Measurements from ENCODE around the gene CCDC97.
"Not testable (repeated sequence)": the region's sequence is repeated elsewhere in the genome, so short reads cannot be mapped to it uniquely, and the experiment has no call there.

CCDC97 gene

DNA sequence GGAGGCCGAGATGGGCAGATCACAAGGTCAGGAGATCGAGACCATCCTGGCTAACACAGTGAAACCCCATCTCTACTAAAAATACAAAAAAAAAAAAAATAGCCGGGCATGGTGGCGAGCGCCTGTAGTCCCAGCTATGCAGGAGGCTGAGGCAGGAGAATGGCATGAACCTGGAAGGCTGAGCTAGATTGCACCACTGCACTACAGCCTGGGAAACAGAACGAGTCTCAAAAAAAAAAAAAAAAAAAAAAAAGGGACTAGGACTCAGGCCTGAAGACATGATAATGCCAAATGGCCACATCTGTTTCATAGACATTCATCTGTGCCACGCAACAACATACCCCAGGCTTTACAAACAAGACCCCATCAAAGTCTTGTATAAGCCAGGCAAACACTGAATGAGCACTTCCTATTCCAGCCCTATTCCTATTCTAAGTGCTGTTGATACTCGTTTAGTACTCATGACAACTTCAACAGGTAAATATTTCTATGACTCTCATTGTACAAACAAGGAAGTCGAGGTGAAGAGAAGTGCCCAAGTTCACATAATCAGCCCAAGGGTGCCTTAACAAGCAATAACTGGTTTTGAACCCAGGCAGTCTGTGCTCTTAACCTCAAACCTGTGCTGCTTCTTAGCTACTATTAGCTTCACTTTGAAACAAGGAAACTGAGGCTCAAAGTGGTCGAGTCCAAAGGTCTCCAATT lies 52.3 kb downstream of the CCDC97 start:
- DNase-seq (ENCODE audit: low read depth in 3 of 3, low spot score in 1 of 3): no peak

DNA sequence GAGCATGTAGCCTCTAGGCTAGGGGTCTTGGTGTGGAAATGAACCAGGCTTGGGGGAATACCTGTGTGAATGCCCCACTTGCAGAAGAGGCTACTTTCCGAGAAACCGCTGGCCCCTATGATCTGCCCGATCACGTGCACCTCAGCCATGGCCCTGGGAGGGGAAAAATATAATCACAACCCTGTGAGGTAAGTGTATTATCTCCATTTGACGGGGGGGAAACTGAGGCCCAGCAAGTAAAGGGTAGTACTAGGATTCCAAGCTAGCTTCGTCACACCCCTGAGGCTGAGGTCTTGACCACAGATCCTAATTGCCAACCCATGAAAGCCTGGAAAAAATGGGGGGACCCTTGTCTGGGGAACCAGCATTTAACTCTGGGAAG lies 53.4 kb downstream of the CCDC97 start:
- DNase-seq (ENCODE audit: low read depth in 3 of 3, low spot score in 1 of 3): no peak

DNA sequence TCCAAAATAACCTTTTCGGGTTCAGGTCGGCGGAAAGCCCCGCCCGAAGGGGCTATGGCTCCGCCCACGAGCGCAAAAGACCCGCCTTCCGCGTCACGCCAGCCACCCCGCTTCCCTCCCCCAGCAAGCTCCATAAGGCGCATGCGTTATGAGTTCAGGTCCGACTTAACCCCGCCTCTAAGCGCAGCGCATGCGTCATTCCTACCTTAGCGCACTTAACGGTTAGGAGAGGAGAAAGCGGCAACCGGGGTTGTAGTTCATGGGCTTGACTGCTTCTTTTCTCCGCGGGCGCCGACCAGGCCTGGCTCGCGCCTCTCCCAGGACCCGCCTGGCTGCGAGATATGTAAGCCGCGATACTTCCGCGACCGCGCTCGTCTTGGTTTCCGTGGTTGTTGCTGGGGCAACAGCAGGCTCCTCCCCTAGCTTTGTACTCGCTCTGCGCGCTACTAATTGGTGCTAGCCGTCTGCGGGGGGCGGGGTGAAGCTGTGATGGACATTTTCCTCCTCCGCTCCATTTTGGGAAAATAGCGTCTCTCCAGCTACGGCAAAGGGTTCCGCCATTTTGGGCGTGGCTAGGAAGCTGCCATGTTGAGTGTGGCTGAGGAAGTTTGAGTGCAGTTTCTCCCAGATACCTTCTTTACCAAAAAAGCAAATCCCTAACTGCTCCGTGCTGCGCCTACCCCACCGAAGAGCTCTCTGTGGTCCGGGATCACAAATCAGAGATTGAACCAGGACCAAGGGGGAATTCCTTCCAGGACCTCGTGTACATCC lies 54.0 kb downstream of the CCDC97 start, which contains the start of gene B9D2:
Gene B9D2, minus strand, starts transcription at position 397 of the 771 bp plus-strand sequence. CDS start 630 bp downstream, outside the sequence.
- DNase-seq (ENCODE audit: low read depth in 3 of 3, low spot score in 1 of 3): peak; percentile 92 to 96 (median 96)

DNA sequence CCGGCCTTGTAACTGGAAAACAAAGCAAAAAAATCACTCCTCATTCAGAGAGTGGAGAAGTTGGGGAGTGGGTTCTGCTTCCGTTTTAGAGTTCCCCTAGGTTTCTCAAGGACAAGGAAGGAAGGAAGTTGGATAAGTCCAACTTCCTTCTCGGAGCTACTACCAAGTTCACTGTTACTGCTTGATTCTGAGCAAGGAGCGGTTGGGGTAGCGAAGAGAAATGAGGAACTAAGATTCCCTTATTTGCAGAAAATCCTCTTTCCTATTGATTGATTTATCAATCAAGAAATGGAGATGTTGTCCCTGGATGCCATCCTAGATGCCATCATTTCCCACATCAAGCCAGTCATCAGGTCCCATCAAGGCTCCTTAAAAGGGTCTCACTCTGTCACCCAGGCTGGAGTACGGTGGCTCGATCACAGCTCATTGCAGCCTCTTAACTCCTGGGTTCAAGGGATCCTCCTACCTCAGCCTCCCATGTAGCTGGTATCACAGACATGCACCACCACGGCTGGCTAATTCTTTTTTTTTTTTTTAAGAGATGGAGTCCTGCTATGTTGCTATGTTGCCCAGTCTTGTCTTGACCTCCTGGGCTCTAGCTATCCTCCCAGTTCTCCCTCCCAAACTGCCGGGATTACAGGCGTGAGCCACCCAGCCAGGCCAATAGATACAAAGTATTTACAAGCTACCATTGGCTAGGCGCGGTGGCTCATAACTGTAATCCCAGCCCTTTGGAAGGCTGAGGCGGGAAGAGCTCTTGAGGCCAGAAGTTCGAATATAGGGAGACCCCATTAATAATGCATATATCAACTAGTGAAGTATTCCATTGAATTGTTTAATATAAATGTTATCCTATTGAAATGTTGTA lies 54.8 kb downstream of the CCDC97 start:
- DNase-seq (ENCODE audit: low read depth in 3 of 3, low spot score in 1 of 3): no peak

DNA sequence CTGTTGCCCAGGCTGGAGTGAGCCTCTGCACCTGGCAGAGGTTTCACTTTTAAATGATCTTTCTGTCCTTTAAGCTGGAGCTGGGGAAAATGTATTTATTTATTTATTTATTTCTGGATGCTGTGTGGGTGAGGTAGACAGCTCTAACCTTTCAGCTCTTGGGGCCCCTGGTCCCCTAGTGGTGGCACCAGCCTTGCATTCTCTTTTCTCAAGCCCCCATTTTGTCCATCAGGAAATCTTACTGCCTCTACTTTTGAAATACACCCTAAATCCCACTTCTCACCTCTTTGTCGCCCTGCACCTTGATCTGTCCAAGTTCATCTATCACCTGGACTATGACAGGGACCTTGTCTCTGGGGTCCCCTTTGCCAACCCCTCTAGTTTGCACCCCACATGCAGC lies 56.1 kb downstream of the CCDC97 start:
- no peak for DNase-seq (ENCODE audit: low read depth in 3 of 3, low spot score in 1 of 3)

DNA sequence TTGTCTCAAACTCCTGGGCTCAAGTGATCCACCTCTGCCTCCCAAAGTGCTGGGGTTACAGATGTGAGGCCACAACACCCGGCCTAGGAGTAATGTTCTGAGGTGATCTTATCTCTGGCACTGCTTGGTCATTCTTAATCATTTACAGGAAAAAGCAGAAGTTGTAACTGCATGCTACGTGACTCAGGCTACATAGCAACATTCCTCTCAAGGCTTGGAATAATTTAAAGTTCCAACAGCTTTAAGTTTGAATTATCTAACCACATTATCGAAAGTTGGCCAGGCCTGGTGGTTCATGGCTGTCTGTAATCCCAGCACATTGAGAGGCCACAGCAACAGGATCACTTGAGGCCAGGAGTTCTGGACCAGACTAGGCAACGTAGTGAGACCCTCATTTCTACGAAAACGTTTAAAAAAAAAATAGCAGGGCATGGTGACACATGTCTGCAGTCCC lies 57.9 kb downstream of the CCDC97 start:
- DNase-seq (ENCODE audit: low read depth in 3 of 3, low spot score in 1 of 3): no peak

DNA sequence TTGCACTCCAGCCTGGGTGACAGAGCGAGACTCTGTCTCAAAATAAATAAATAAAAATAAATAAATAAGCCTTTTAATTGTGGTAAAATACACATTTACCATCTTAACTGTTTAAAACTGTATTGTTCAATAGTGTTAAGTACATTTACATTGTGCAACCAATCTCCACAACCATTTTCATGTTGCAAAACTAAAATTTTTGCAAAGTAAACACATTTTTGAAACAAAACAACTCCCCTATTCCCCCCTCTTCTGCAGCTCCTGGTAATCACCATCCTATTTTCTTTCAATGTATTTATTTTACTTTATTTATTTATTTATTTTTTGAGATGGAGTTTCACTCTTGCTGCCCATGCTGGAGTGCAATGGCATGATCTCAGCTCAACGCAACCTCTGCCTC lies 59.8 kb downstream of the CCDC97 start:
- DNase-seq (ENCODE audit: low read depth in 3 of 3, low spot score in 1 of 3): no peak

DNA sequence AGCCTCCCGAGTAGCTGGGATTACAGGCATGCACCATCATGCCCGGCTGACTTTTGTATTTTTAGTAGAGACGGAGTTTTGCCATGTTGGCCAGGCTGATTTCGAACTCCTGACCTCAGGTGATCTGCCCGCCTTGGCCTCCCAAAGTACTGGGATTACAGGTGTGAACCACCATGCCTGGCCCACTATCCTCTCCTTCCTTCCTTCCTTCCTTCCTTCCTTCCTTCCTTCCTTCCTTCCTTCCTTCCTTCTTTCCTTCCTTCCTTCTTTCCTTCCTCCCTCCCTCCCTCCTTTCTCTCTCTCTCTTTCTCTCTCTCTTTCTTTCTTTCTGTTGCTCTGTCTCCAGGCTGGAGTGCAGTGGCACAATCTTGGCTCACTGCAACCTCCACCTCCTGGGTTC lies 61.1 kb downstream of the CCDC97 start:
- DNase-seq (ENCODE audit: low read depth in 3 of 3, low spot score in 1 of 3): not testable (repeated sequence)

DNA sequence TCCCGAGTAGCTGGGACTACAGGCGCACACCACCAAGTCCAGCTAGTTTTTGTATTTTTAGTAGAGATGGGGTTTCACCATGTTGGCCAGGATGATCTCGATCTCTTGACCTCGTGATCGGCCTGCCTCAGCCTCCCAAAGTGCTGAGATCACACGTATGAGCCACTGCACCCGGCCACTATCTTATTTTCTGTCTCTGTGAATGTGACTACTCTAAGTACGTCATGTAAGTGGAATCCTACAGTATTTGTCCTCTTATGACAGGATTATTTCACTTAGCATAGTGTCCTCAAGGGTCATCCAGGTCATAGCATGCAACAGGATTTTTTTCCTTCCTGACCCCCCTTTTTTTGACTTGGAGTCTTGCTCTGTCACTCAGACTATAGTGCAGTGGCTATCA lies 61.6 kb downstream of the CCDC97 start:
- DNase-seq (ENCODE audit: low read depth in 3 of 3, low spot score in 1 of 3): no peak

DNA sequence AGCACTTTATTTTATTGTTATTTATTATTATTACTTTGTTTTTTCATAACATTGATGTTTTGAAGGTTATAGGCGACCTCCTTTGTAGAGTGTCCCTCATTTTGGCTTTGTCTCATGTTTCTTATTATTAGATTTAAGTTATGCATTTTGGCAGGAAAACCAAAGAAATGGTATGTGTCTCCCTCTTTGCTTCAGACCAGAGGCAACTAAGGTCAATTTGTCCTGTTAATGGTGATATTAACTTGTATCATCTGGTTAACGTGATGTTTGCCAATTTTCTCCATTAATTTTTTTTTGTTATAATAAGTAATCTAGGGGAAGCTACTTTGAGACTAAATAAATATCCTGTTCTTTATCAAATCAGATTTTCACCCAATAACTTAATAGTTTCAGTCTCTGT lies 62.5 kb downstream of the CCDC97 start:
- no peak for DNase-seq (ENCODE audit: low read depth in 3 of 3, low spot score in 1 of 3)

DNA sequence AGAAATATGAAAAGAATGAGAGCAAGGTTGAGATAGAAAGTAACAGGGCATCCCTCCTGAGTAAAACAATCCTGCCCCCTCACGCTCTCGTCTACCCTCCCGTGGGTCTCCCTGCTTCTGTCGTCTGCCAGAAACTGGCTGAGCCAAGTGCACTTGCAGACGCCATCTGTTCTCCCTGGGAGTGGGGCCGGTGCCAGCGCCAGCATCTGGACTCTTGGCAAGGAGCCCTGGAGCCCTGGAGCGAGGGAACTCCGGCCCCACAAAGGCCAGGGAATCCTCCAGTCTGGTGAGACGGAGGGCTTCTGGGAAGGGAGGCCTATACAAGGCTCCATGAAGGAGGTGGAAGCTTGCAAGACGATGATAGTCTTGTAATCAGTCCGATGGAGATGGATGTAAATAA lies 64.0 kb downstream of the CCDC97 start:
- no peak for DNase-seq (ENCODE audit: low read depth in 3 of 3, low spot score in 1 of 3)
